Suprapubic skin (tissue), 4 donors: ENCODE data around the gene SLC9C2.

ENCODE experiments used
- EP300 ChIP-seq: sonication (generic); formaldehyde crosslinking; IDR thresholded peaks from one replicate; pipeline ENCODE4 v1.6.1; 2017; ENCODE audit warnings: antibody characterized with exemption
- POLR2A ChIP-seq, 2 donors: fragments of 450-650 bp; IDR thresholded peaks; one replicate each; pipeline ENCODE4 v1.6.1; 2017; ENCODE audit warnings: antibody characterized with exemption in 2 of 2, mild to moderate bottlenecking in 2 of 2, moderate library complexity in 2 of 2
- POLR2AphosphoS5 ChIP-seq, 3 donors: sonication (generic); formaldehyde crosslinking; IDR thresholded peaks; one replicate each; pipeline ENCODE4 v1.6.1; 2017; ENCODE audit warnings: antibody characterized with exemption in 3 of 3
- TF ChIP-seq, protein P1 (sequence below), 2 donors: fragments of 200-600 bp in 1 of 2; fragments of 450-650 bp in 1 of 2; sonication (generic) in 1 of 2; IDR thresholded peaks; one replicate each; pipeline ENCODE4 v1.5.1; 2016 to 2019; ENCODE audit warnings: antibody characterized with exemption in 2 of 2, mild to moderate bottlenecking in 1 of 2, moderate library complexity in 1 of 2

DNA sequence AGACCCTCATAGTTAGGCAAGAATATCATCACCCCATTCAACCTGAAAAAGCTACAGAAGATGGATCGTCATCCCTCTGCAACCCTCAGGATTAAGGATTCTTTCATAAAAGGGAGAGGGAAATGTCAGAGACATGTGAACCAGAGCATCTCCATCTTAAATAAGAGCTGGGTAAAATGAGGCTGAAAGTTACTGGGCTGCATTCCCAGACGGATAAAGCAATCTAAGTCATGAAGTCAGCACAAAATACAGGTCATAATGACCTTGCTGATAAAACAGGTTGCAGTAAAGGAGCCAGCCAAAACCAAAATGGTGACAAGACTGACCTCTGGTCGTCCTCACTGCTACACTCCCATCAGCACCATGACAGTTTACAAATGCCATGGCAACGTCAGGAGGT lies 103.1 kb downstream of the SLC9C2 start:
- TF ChIP-seq, protein P1, sequence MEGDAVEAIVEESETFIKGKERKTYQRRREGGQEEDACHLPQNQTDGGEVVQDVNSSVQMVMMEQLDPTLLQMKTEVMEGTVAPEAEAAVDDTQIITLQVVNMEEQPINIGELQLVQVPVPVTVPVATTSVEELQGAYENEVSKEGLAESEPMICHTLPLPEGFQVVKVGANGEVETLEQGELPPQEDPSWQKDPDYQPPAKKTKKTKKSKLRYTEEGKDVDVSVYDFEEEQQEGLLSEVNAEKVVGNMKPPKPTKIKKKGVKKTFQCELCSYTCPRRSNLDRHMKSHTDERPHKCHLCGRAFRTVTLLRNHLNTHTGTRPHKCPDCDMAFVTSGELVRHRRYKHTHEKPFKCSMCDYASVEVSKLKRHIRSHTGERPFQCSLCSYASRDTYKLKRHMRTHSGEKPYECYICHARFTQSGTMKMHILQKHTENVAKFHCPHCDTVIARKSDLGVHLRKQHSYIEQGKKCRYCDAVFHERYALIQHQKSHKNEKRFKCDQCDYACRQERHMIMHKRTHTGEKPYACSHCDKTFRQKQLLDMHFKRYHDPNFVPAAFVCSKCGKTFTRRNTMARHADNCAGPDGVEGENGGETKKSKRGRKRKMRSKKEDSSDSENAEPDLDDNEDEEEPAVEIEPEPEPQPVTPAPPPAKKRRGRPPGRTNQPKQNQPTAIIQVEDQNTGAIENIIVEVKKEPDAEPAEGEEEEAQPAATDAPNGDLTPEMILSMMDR (IDR thresholded peaks at IDR 0.05), result no peak
- TF ChIP-seq POLR2AphosphoS5 (IDR thresholded peaks at IDR 0.05) (no peak), POLR2A (IDR thresholded peaks at IDR 0.05) (no peak), EP300 (no peak)
